HCT116 (cell line): Measurements from ENCODE around the gene SOX6. TPM values are rescaled to one million over a fixed set of nuclear protein-coding genes. Genes with fewer than 3 reads are reported as not detected.

ENCODE experiments used
- ATAC-seq: fragments of 200-7000 bp; cut with Tn5 transposase; 2 replicates; pipeline ENCODE4 v1.9.1; 2020; ENCODE audit warnings: mild to moderate bottlenecking, moderate library complexity
- BruUV-seq: library from RNA; stranded (reverse); fragments of 400-500 nt; replicated peaks from 2 replicates; lab custom pipeline; 2021; lab: Mats Ljungman, UMichigan
- CTCF ChIA-PET: fragments of 300-600 bp; sonication (Branson Sonifier 250); formaldehyde crosslinking; loops from one replicate; lab custom pipeline; 2021; ENCODE audit warnings: antibody characterized with exemption; lab: Charles Lee
- POLR2A ChIA-PET: fragments of 300-600, 350-600 bp; sonication (Branson Sonifier 250); formaldehyde crosslinking; loops from one replicate; lab custom pipeline; 2021; ENCODE audit warnings: antibody characterized with exemption; lab: Charles Lee
- RAD21 ChIA-PET, 2 experiments: fragments of 300-600 bp; sonication (Branson Sonifier 250); formaldehyde crosslinking; loops; one replicate each; lab custom pipeline; 2023; ENCODE audit warnings: low total read pairs in 2 of 2; ENCODE audit not compliant: uncharacterized antibody in 2 of 2, unreplicated experiment in 2 of 2, low non-redundant PET in 1 of 2; lab: Charles Lee
- DNase-seq: peaks from one replicate; pipeline ENCODE4 v3.0.0-alpha.2; 2010; ENCODE audit warnings: low read depth, low spot score
- H2AFZ ChIP-seq: fragments of 200-600 bp; shearing (Covaris generic), sonication (generic); 2 replicates; pipeline ENCODE4 v1.6.1; 2017; ENCODE audit warnings: low read depth, mixed run types, mixed read lengths, antibody characterized with exemption, low read length; ENCODE audit not compliant: poor library complexity, severe bottlenecking
- H3K27ac ChIP-seq: 2 replicates; pipeline ENCODE4 v1.5.1; 2012; ENCODE audit warnings: low read depth, low read length
- H3K27me3 ChIP-seq: fragments of 200-600 bp; sonication (generic); 2 replicates; pipeline ENCODE4 v1.6.1; 2016; ENCODE audit warnings: mixed run types, low read length, mixed read lengths; ENCODE audit not compliant: insufficient read depth
- H3K36me3 ChIP-seq, 2 experiments: fragments of 200-500 bp in 1 of 2; fragments of 200-600 bp in 1 of 2; sonication (Bioruptor generic) in 1 of 2; sonication (generic) in 1 of 2; 2 replicates each; pipeline versions ENCODE4 v1.5.1 to v1.6.1; 2014 to 2016; ENCODE audit warnings: low read length in 2 of 2, inconsistent platforms in 1 of 2, mixed read lengths in 1 of 2, mixed run types in 1 of 2; ENCODE audit not compliant: insufficient read depth in 2 of 2, control insufficient read depth in 1 of 2
- H3K4me1 ChIP-seq, 2 experiments: fragments of 200-600 bp in 1 of 2; sonication (generic) in 1 of 2; 2 replicates each; pipeline versions ENCODE4 v1.5.1 to v1.6.1; 2012 to 2017; ENCODE audit warnings: low read length in 2 of 2, inconsistent platforms in 1 of 2, mild to moderate bottlenecking in 1 of 2, mixed read lengths in 1 of 2, mixed run types in 1 of 2, moderate library complexity in 1 of 2; ENCODE audit not compliant: insufficient read depth in 2 of 2, control insufficient read depth in 1 of 2
- H3K4me2 ChIP-seq: fragments of 200-600 bp; sonication (generic); 2 replicates; pipeline ENCODE4 v1.6.1; 2017; ENCODE audit warnings: mixed run types, low read length, mixed read lengths
- H3K4me3 ChIP-seq, 2 experiments: fragments of 200-600 bp in 1 of 2; sonication (generic) in 1 of 2; replicated peaks in 1 of 2; 2 replicates each; pipeline ENCODE4 v1.5.1; 2011 to 2016; ENCODE audit warnings: low read length in 2 of 2, control low read depth in 1 of 2, low read depth in 1 of 2, mild to moderate bottlenecking in 1 of 2, mixed read lengths in 1 of 2, mixed run types in 1 of 2
- H3K79me2 ChIP-seq: fragments of 200-600 bp; sonication (generic); 2 replicates; pipeline ENCODE4 v1.6.1; 2017; ENCODE audit warnings: mild to moderate bottlenecking, mixed run types, low read length, moderate library complexity, mixed read lengths; ENCODE audit not compliant: insufficient read depth
- H3K9ac ChIP-seq: fragments of 200-600 bp; sonication (generic); 2 replicates; pipeline ENCODE4 v1.6.1; 2016; ENCODE audit warnings: low read length, mixed read lengths
- H3K9me2 ChIP-seq: fragments of 200-600 bp; sonication (generic), shearing (Covaris generic); 2 replicates; pipeline ENCODE4 v1.6.1; 2017; ENCODE audit warnings: mixed run types, mild to moderate bottlenecking, moderate library complexity; ENCODE audit not compliant: insufficient read depth
- H3K9me3 ChIP-seq, 2 experiments: fragments of 200-500 bp in 1 of 2; fragments of 200-600 bp in 1 of 2; sonication (Bioruptor generic) in 1 of 2; sonication (generic) in 1 of 2; 2 replicates each; pipeline ENCODE4 v1.6.1; 2014 to 2017; ENCODE audit warnings: low read length in 2 of 2, mixed read lengths in 2 of 2, inconsistent platforms in 1 of 2, low read depth in 1 of 2, mild to moderate bottlenecking in 1 of 2, mixed run types in 1 of 2, moderate library complexity in 1 of 2; ENCODE audit not compliant: control insufficient read depth in 1 of 2, insufficient read depth in 1 of 2
- H4K20me1 ChIP-seq: fragments of 200-600 bp; sonication (generic), shearing (Covaris generic); 2 replicates; pipeline ENCODE4 v1.6.1; 2017; ENCODE audit warnings: mixed run types, mild to moderate bottlenecking, moderate library complexity; ENCODE audit not compliant: insufficient read depth
- ATF3 ChIP-seq: IDR thresholded peaks from 2 replicates; pipeline ENCODE4 v1.6.1; 2012
- CBX3 ChIP-seq: IDR thresholded peaks from 2 replicates; pipeline ENCODE4 v1.6.1; 2012; ENCODE audit warnings: low read depth
- CTCF ChIP-seq, 3 experiments: fragments of 200-600 bp in 1 of 3; sonication (generic) in 1 of 3; IDR thresholded peaks in 2 of 3; conservative IDR thresholded peaks in 1 of 3; 2 replicates each; pipeline ENCODE4 v1.5.1; 2012 to 2017; ENCODE audit warnings: low read depth in 2 of 3, low read length in 2 of 3, antibody characterized with exemption in 1 of 3, borderline replicate concordance in 1 of 3, control low read depth in 1 of 3, mild to moderate bottlenecking in 1 of 3, mixed read lengths in 1 of 3, mixed run types in 1 of 3, moderate library complexity in 1 of 3; ENCODE audit not compliant: insufficient read depth in 1 of 3
- EGR1 ChIP-seq: IDR thresholded peaks from 2 replicates; pipeline ENCODE4 v1.6.1; 2012; ENCODE audit warnings: low read depth
- ELF1 ChIP-seq: IDR thresholded peaks from 2 replicates; pipeline ENCODE4 v1.6.1; 2012; ENCODE audit warnings: low read depth, borderline replicate concordance
- EZH2 ChIP-seq: fragments of 200-600 bp; sonication (generic); IDR thresholded peaks from 2 replicates; pipeline ENCODE4 v1.6.1; 2017; ENCODE audit warnings: antibody characterized with exemption, mixed run types
- EZH2phosphoT487 ChIP-seq: fragments of 200-600 bp; IDR thresholded peaks from 2 replicates; pipeline ENCODE4 v1.6.1; 2018; ENCODE audit warnings: antibody characterized with exemption, borderline replicate concordance
- FOSL1 ChIP-seq: IDR thresholded peaks from 2 replicates; pipeline ENCODE4 v1.6.1; 2012; ENCODE audit warnings: low read depth
- MAX ChIP-seq: IDR thresholded peaks from 2 replicates; pipeline ENCODE4 v1.6.1; 2012
- REST ChIP-seq: IDR thresholded peaks from 2 replicates; pipeline ENCODE4 v1.6.1; 2012; ENCODE audit warnings: low read depth
- SIN3A ChIP-seq: IDR thresholded peaks from 2 replicates; pipeline ENCODE4 v1.6.1; 2012; ENCODE audit warnings: low read depth
- SP1 ChIP-seq: IDR thresholded peaks from 2 replicates; pipeline ENCODE4 v1.6.1; 2012; ENCODE audit warnings: low read depth
- ZFX ChIP-seq: fragments of 450-650 bp; IDR thresholded peaks from 2 replicates; pipeline ENCODE4 v1.6.1; 2017
- intact Hi-C: fragments of 100-400 bp; cut with micrococcal nuclease; formaldehyde crosslinking; loops from 2 replicates; pipeline ENCODE4 v1.10.0; 2022
- total RNA-seq: library from RNA; stranded (reverse); gene quantifications from one replicate; pipeline ENCODE4 v1.2.1, GENCODE V29; 2021; ENCODE audit not compliant: unreplicated experiment

The SOX6 gene
- total RNA-seq, 1 experiment from 2014 or later = 0.81 TPM

- H3K4me2 ChIP-seq = no peak overlapping the region
- DNase-seq (no peak), ATAC-seq (no peak)
- H3K4me3 ChIP-seq = no peak overlapping the region
- ChIA-PET CTCF (no interaction called here), POLR2A (no interaction called here), RAD21 (no interaction called here)
- no peak overlapping the region for H2AFZ ChIP-seq
- peaks cover 5% of the 10 kb centered on the region; the same call in 1 of the 2 replicates for H3K27me3 ChIP-seq
- intact Hi-C loops = no loop called here
- no peaks in the 10 kb centered on the region for H3K9me3 ChIP-seq
- no peaks in the 10 kb centered on the region; the same call in 1 of the 2 replicates for H4K20me1 ChIP-seq
- no peaks in the 10 kb centered on the region for H3K4me1 ChIP-seq
- no peaks in the 10 kb centered on the region for H3K36me3 ChIP-seq
- H3K9ac ChIP-seq = no peak overlapping the region
- no peak for TF ChIP-seq EZH2phosphoT487
- TF ChIP-seq CBX3 = no peak
- TF ChIP-seq SIN3A = no peak
- no peak for TF ChIP-seq MAX
- no peak for TF ChIP-seq REST
- no peak for TF ChIP-seq EZH2
- TF ChIP-seq CTCF (IDR thresholded peaks at IDR 0.05 in 2 of 3, conservative IDR thresholded peaks at IDR 0.05 in 1 of 3; ENCODE audit: borderline replicate concordance in 1 of 3, insufficient read depth in 1 of 3, low read depth in 2 of 3, low read length in 2 of 3) = no peak
- TF ChIP-seq FOSL1 = no peak
- TF ChIP-seq ELF1 = no peak
- no peak for TF ChIP-seq EGR1
- no peak for TF ChIP-seq ATF3
- no peak for TF ChIP-seq SP1
- no peak for TF ChIP-seq ZFX
- no peak overlapping the region for H3K27ac ChIP-seq
- H3K9me2 ChIP-seq = no peaks in the 10 kb centered on the region
- H3K79me2 ChIP-seq = no peaks in the 10 kb centered on the region
- no TSS peak for BruUV-seq
Observed at GRCh38 chr11:16363706-16364105, 7.4 kb upstream of the SOX6 start.
